ENCODE data around the gene OVAAL. TPM values are rescaled to one million over a fixed set of nuclear protein-coding genes. Genes with fewer than 3 reads are reported as not detected.

The OVAAL gene
- total and polyA plus RNA-seq, 9 of the 15 experiments (the other 6 are each of a cell fraction or from before 2014, with no cell fraction given) = 0.04 to 0.18 (median 0.08) TPM; not detected in 4

DNA sequence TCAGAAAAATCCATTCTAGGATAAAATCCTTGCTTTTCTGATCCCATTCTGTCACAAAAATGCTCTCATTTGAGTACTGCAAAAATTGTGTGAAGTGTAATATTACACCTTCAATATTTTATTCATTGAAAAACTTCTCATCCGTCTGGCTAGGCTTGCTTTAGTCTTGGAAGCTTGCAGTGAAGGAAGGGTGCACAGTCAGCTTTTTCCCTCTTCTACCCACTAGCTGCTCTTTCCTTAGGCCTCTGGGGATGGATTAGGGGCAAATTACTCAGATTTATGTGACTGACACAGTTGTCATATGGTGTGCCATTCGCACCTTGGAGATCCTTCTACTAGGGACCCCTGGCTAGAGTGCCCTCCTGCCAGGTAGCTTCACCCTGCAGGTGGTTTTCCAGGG, 32.1 kb downstream of the OVAAL start (continued):
- TF ChIP-seq, protein P1, sequence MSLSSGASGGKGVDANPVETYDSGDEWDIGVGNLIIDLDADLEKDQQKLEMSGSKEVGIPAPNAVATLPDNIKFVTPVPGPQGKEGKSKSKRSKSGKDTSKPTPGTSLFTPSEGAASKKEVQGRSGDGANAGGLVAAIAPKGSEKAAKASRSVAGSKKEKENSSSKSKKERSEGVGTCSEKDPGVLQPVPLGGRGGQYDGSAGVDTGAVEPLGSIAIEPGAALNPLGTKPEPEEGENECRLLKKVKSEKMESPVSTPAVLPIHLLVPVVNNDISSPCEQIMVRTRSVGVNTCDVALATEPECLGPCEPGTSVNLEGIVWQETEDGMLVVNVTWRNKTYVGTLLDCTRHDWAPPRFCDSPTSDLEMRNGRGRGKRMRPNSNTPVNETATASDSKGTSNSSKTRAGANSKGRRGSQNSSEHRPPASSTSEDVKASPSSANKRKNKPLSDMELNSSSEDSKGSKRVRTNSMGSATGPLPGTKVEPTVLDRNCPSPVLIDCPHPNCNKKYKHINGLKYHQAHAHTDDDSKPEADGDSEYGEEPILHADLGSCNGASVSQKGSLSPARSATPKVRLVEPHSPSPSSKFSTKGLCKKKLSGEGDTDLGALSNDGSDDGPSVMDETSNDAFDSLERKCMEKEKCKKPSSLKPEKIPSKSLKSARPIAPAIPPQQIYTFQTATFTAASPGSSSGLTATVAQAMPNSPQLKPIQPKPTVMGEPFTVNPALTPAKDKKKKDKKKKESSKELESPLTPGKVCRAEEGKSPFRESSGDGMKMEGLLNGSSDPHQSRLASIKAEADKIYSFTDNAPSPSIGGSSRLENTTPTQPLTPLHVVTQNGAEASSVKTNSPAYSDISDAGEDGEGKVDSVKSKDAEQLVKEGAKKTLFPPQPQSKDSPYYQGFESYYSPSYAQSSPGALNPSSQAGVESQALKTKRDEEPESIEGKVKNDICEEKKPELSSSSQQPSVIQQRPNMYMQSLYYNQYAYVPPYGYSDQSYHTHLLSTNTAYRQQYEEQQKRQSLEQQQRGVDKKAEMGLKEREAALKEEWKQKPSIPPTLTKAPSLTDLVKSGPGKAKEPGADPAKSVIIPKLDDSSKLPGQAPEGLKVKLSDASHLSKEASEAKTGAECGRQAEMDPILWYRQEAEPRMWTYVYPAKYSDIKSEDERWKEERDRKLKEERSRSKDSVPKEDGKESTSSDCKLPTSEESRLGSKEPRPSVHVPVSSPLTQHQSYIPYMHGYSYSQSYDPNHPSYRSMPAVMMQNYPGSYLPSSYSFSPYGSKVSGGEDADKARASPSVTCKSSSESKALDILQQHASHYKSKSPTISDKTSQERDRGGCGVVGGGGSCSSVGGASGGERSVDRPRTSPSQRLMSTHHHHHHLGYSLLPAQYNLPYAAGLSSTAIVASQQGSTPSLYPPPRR (CRISPR knock-in tag; IDR thresholded peaks at IDR 0.05; ENCODE audit: borderline replicate concordance) = no peak
- TF ChIP-seq CBX8 (IDR thresholded peaks at IDR 0.05; ENCODE audit: borderline replicate concordance, extremely low read depth, low read depth, low read length, poor library complexity, severe bottlenecking) = no peak
- TF ChIP-seq ZNF224 (CRISPR knock-in tag; IDR thresholded peaks at IDR 0.05) = no peak
- no peak for TF ChIP-seq ZC3H11A (IDR thresholded peaks at IDR 0.05; ENCODE audit: low read depth, low read length)
- TF ChIP-seq NFE2L1 (tag; IDR thresholded peaks at IDR 0.05; ENCODE audit: borderline replicate concordance, low read depth) = no peak
- 0 out of 2 replicates have a peak, but pooled peaks have one; percentile 19 for TF ChIP-seq MAFG (tag; conservative IDR thresholded peaks at IDR 0.05)
- no peak for TF ChIP-seq ZNF707 (CRISPR knock-in tag; conservative IDR thresholded peaks at IDR 0.05)
- TF ChIP-seq NFIC (IDR thresholded peaks at IDR 0.05) = no peak
- TF ChIP-seq ZNF766 (CRISPR knock-in tag; conservative IDR thresholded peaks at IDR 0.05) = no peak
- no peak for TF ChIP-seq LEF1 (IDR thresholded peaks at IDR 0.05)
- no peak for TF ChIP-seq CBX1 (IDR thresholded peaks at IDR 0.05; ENCODE audit: low read depth)
- no peak for TF ChIP-seq ERF (CRISPR knock-in tag; IDR thresholded peaks at IDR 0.05)
- TF ChIP-seq FUS (optimal IDR thresholded peaks at IDR 0.05; ENCODE audit: low read depth, low read length) = no peak
- TF ChIP-seq, protein P2, sequence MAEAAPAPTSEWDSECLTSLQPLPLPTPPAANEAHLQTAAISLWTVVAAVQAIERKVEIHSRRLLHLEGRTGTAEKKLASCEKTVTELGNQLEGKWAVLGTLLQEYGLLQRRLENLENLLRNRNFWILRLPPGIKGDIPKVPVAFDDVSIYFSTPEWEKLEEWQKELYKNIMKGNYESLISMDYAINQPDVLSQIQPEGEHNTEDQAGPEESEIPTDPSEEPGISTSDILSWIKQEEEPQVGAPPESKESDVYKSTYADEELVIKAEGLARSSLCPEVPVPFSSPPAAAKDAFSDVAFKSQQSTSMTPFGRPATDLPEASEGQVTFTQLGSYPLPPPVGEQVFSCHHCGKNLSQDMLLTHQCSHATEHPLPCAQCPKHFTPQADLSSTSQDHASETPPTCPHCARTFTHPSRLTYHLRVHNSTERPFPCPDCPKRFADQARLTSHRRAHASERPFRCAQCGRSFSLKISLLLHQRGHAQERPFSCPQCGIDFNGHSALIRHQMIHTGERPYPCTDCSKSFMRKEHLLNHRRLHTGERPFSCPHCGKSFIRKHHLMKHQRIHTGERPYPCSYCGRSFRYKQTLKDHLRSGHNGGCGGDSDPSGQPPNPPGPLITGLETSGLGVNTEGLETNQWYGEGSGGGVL (CRISPR knock-in tag; IDR thresholded peaks at IDR 0.05) = no peak
- TF ChIP-seq POLR2B (IDR thresholded peaks at IDR 0.05; ENCODE audit: low read depth, partially characterized antibody) = no peak
- no peak for TF ChIP-seq NR2C1 (IDR thresholded peaks at IDR 0.05)
- no peak for TF ChIP-seq NR2C1 (tag; IDR thresholded peaks at IDR 0.05)
- TF ChIP-seq MAFF (IDR thresholded peaks at IDR 0.05; ENCODE audit: low read length) = 0 out of 2 replicates have a peak, but pooled peaks have one; percentile 12
- no peak for TF ChIP-seq ZZZ3 (IDR thresholded peaks at IDR 0.05)
